Smooth muscle cell of the brain vasculature (primary cell): ENCODE results near the gene GPR158.

Experiments
- DNase-seq: peaks from one replicate; pipeline ENCODE4 v3.0.0-alpha.2; 2012; ENCODE audit warnings: low read depth, low spot score

The GPR158 gene

GRCh38 chr10:25206693-25207414, 32.1 kb downstream of the GPR158 start:
- no peak for DNase-seq

- no peak for DNase-seq
Observed at GRCh38 chr10:25209618-25210017, 34.8 kb downstream of the GPR158 start.

GRCh38 chr10:25210265-25210664, 35.5 kb downstream of the GPR158 start:
- no peak for DNase-seq

- DNase-seq = no peak
Observed at GRCh38 chr10:25220156-25220555, 45.4 kb downstream of the GPR158 start.

- DNase-seq = no peak
Observed at GRCh38 chr10:25222085-25222660, 47.4 kb downstream of the GPR158 start.

GRCh38 chr10:25226775-25227682, 52.2 kb downstream of the GPR158 start:
- DNase-seq = no peak

GRCh38 chr10:25231751-25232150, 57.0 kb downstream of the GPR158 start:
- no peak for DNase-seq

- no peak for DNase-seq
Observed at GRCh38 chr10:25232204-25232603, 57.4 kb downstream of the GPR158 start.

GRCh38 chr10:25245165-25245564, 70.4 kb downstream of the GPR158 start:
- DNase-seq = no peak

GRCh38 chr10:25257646-25258045, 82.8 kb downstream of the GPR158 start:
- no peak for DNase-seq

- DNase-seq = no peak
Observed at GRCh38 chr10:25261110-25261509, 86.3 kb downstream of the GPR158 start.

- no peak for DNase-seq
Observed at GRCh38 chr10:25261558-25261957, 86.8 kb downstream of the GPR158 start.

GRCh38 chr10:25263931-25264330, 89.1 kb downstream of the GPR158 start:
- no peak for DNase-seq

GRCh38 chr10:25278180-25278579, 103.4 kb downstream of the GPR158 start:
- DNase-seq = no peak

GRCh38 chr10:25280076-25280475, 105.3 kb downstream of the GPR158 start:
- DNase-seq = no peak

GRCh38 chr10:25280573-25280972, 105.8 kb downstream of the GPR158 start:
- no peak for DNase-seq

GRCh38 chr10:25285809-25286208, 111.0 kb downstream of the GPR158 start:
- no peak for DNase-seq

- no peak for DNase-seq
Observed at GRCh38 chr10:25288181-25288580, 113.4 kb downstream of the GPR158 start.

- no peak for DNase-seq
Observed at GRCh38 chr10:25294032-25294926, 119.5 kb downstream of the GPR158 start.

- DNase-seq = no peak
Observed at GRCh38 chr10:25296324-25296723, 121.5 kb downstream of the GPR158 start.

GRCh38 chr10:25297466-25297865, 122.7 kb downstream of the GPR158 start:
- no peak for DNase-seq
